HepG2 (cell line): Measurements from ENCODE around the gene ZNF334.

ENCODE experiments used
- ATF3 ChIP-seq: sonication (generic); formaldehyde crosslinking; IDR thresholded peaks from 2 replicates; pipeline ENCODE4 v1.4.0; 2020; ENCODE audit warnings: missing genetic modification reagents
- CTCF ChIP-seq: sonication (generic); formaldehyde crosslinking; IDR thresholded peaks from 2 replicates; pipeline ENCODE4 v1.5.0; 2020; ENCODE audit warnings: mild to moderate bottlenecking, missing genetic modification reagents, moderate library complexity
- JUNB ChIP-seq: sonication (generic); formaldehyde crosslinking; IDR thresholded peaks from 2 replicates; pipeline ENCODE4 v1.8.0; 2022; ENCODE audit warnings: missing genetic modification reagents, mild to moderate bottlenecking, borderline replicate concordance
- MAX ChIP-seq: IDR thresholded peaks from 2 replicates; pipeline ENCODE4 v1.6.1; 2012; ENCODE audit warnings: inconsistent platforms
- PAXIP1 ChIP-seq: sonication (generic); formaldehyde crosslinking; conservative IDR thresholded peaks from 2 replicates; pipeline ENCODE4 v1.4.0; 2020; ENCODE audit warnings: mild to moderate bottlenecking, missing genetic modification reagents, moderate library complexity
- PBX3 ChIP-seq: sonication (generic); formaldehyde crosslinking; IDR thresholded peaks from 2 replicates; pipeline ENCODE4 v1.8.1; 2023; ENCODE audit warnings: missing genetic modification reagents, inconsistent platforms, borderline replicate concordance
- POLR2A ChIP-seq, 2 experiments: IDR thresholded peaks; 2 replicates each; pipeline ENCODE4 v1.6.1; 2011; ENCODE audit warnings: low read depth in 2 of 2, low read length in 2 of 2, mild to moderate bottlenecking in 1 of 2, moderate library complexity in 1 of 2; ENCODE audit not compliant: insufficient read depth in 1 of 2
- POLR2AphosphoS5 ChIP-seq: IDR thresholded peaks from 2 replicates; pipeline ENCODE4 v1.6.1; 2012; ENCODE audit warnings: low read depth, low read length
- SRSF4 ChIP-seq: fragments of 200-400 bp; formaldehyde crosslinking; IDR thresholded peaks from one replicate; pipeline ENCODE4 v1.6.1; 2018; ENCODE audit warnings: mild to moderate bottlenecking, low read depth, low read length, moderate library complexity; ENCODE audit not compliant: poor library complexity, severe bottlenecking
- ZBTB43 ChIP-seq: sonication (generic); formaldehyde crosslinking; conservative IDR thresholded peaks from 2 replicates; pipeline ENCODE4 v1.4.0; 2020; ENCODE audit warnings: missing genetic modification reagents
- ZNF230 ChIP-seq: sonication (generic); formaldehyde crosslinking; IDR thresholded peaks from 2 replicates; pipeline ENCODE4 v1.4.0; 2020; ENCODE audit warnings: mild to moderate bottlenecking, missing genetic modification reagents
- ZNF687 ChIP-seq: sonication (generic); formaldehyde crosslinking; IDR thresholded peaks from 2 replicates; pipeline ENCODE4 v1.5.1; 2020; ENCODE audit warnings: mild to moderate bottlenecking, missing genetic modification reagents, moderate library complexity

GRCh38 chr20:46477640-46478039 lies 35.7 kb downstream of the ZNF334 start:
- no peak for TF ChIP-seq SRSF4
- no peak for TF ChIP-seq CTCF
- no peak for TF ChIP-seq MAX
- no peak for TF ChIP-seq POLR2AphosphoS5
- no peak for TF ChIP-seq ZNF687
- no peak for TF ChIP-seq PAXIP1
- TF ChIP-seq JUNB (CRISPR knock-in tag) = no peak
- TF ChIP-seq PBX3 (CRISPR knock-in tag) = no peak
- no peak for TF ChIP-seq ATF3 (CRISPR knock-in tag)
- TF ChIP-seq ZNF230 (CRISPR knock-in tag) = no peak
- TF ChIP-seq ZBTB43 (CRISPR knock-in tag) = no peak
- TF ChIP-seq POLR2A (IDR thresholded peaks at IDR 0.05; ENCODE audit: insufficient read depth in 1 of 2, low read depth in 2 of 2, low read length in 2 of 2) = no peak
